OCI-LY7 (cell line): ENCODE data around the gene RPL10. TPM values are rescaled to one million over a fixed set of nuclear protein-coding genes. Genes with fewer than 3 reads are reported as not detected.

Experiments used
- BruUV-seq: library from RNA; stranded (reverse); fragments of 400-500 nt; replicated peaks from 2 replicates; lab custom pipeline; 2021; lab: Mats Ljungman, UMichigan
- CTCF ChIA-PET: fragments of 300-600 bp; sonication (Branson Sonifier 250); formaldehyde crosslinking; loops from one replicate; lab custom pipeline; 2022; ENCODE audit warnings: antibody characterized with exemption; ENCODE audit not compliant: unreplicated experiment; lab: Charles Lee
- POLR2A ChIA-PET: fragments of 300-600 bp; sonication (Branson Sonifier 250); formaldehyde crosslinking; loops from one replicate; lab custom pipeline; 2022; ENCODE audit warnings: antibody characterized with exemption; lab: Charles Lee
- DNase-seq: peaks from one replicate; pipeline ENCODE4 v3.0.0-alpha.2; 2015; ENCODE audit warnings: low spot score
- H2AFZ ChIP-seq: fragments of 200-600 bp; sonication (generic), shearing (Covaris generic); 2 replicates; pipeline ENCODE4 v1.6.1; 2014; ENCODE audit warnings: mild to moderate bottlenecking, antibody characterized with exemption, low read length, moderate library complexity
- H3K27ac ChIP-seq: fragments of 200-600 bp; sonication (generic); 2 replicates; pipeline ENCODE4 v1.5.1; 2014; ENCODE audit warnings: mixed run types, low read depth, mild to moderate bottlenecking, moderate library complexity, low read length, inconsistent platforms; ENCODE audit not compliant: poor library complexity, severe bottlenecking
- H3K36me3 ChIP-seq: fragments of 200-600 bp; sonication (generic); 2 replicates; pipeline ENCODE4 v1.6.1; 2014; ENCODE audit warnings: mild to moderate bottlenecking, antibody characterized with exemption, low read length, moderate library complexity, mixed read lengths; ENCODE audit not compliant: insufficient read depth
- H3K4me1 ChIP-seq: fragments of 200-600 bp; sonication (generic); 2 replicates; pipeline ENCODE4 v1.5.1; 2014; ENCODE audit warnings: mild to moderate bottlenecking, low read length; ENCODE audit not compliant: insufficient read depth, poor library complexity, severe bottlenecking
- H3K4me2 ChIP-seq: fragments of 200-600 bp; sonication (generic); 2 replicates; pipeline ENCODE4 v1.6.1; 2014; ENCODE audit warnings: mild to moderate bottlenecking, low read length
- H3K4me3 ChIP-seq: fragments of 200-600 bp; sonication (generic); 2 replicates; pipeline ENCODE4 v1.5.1; 2014; ENCODE audit warnings: mild to moderate bottlenecking, low read depth, low read length; ENCODE audit not compliant: poor library complexity, severe bottlenecking
- H3K79me2 ChIP-seq: fragments of 200-600 bp; sonication (generic); 2 replicates; pipeline ENCODE4 v1.6.1; 2016; ENCODE audit warnings: low read depth, mild to moderate bottlenecking, low read length, moderate library complexity, mixed read lengths; ENCODE audit not compliant: insufficient read depth
- H3K9me2 ChIP-seq: fragments of 200-600 bp; sonication (generic); 2 replicates; pipeline ENCODE4 v1.6.1; 2016; ENCODE audit warnings: mild to moderate bottlenecking, low read length, mixed read lengths; ENCODE audit not compliant: insufficient read depth
- H3K9me3 ChIP-seq: fragments of 200-600 bp; sonication (generic); 2 replicates; pipeline ENCODE4 v1.6.1; 2014; ENCODE audit warnings: mild to moderate bottlenecking, mixed run types, low read length, mixed read lengths
- H4K20me1 ChIP-seq: fragments of 200-600 bp; sonication (generic); 2 replicates; pipeline ENCODE4 v1.6.1; 2014; ENCODE audit warnings: mild to moderate bottlenecking, antibody characterized with exemption, low read length, moderate library complexity, mixed read lengths; ENCODE audit not compliant: insufficient read depth
- EZH2phosphoT487 ChIP-seq: fragments of 200-600 bp; sonication (generic); IDR thresholded peaks from 2 replicates; pipeline ENCODE4 v1.6.1; 2018; ENCODE audit warnings: low read depth, borderline replicate concordance, mild to moderate bottlenecking, mixed run types, antibody characterized with exemption, low read length, moderate library complexity, mixed read lengths
- intact Hi-C: fragments of 100-400 bp; cut with micrococcal nuclease; formaldehyde crosslinking; loops from one replicate; pipeline ENCODE4 v1.10.0; 2022; ENCODE audit not compliant: unreplicated experiment
- total RNA-seq, 2 experiments: library from RNA; depleted of rRNA in 1 of 2; stranded (reverse); fragments of >200 nt in 1 of 2; shearing (Covaris generic) in 1 of 2; gene quantifications; 2 replicates each; pipeline ENCODE4 v1.2.3, GENCODE V29; 2014 to 2022
- TF ChIP-seq, protein P1 (sequence below): fragments of 200-600 bp; sonication (generic); conservative IDR thresholded peaks from 2 replicates; pipeline ENCODE4 v1.5.1; 2014; ENCODE audit warnings: mild to moderate bottlenecking, antibody characterized with exemption, low read length, moderate library complexity, mixed read lengths

The RPL10 gene
- total RNA-seq, 2 experiments from 2014 or later, result 2,447 to 4,261 TPM

DNA sequence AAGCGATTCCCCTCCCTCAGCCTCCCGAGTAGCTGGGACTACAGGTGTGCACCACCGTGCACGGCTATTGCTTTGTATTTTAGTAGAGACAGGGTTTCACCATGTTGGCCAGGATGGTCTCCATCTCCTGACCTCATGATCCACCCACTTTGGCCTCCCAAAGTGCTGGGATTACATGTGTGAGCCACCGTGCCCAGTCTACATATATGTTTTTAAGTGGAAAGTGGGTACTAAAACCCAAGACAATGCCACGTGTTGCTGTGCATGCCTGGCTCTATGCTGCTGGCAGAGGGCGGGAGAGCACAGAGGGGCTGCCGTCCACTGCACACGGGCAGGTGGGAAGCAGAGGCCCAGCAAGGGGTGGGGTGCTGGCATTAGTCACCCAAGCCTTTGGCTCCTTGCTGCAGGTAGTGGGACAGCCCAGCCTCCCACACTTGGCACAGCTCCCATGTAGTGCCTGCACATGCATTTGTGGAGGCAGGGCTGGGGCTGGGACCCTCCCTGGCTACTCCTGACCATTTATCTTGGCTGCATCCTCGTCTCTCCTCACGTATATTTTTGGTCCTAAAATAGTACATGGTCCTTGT lies 15.6 kb upstream of the RPL10 start:
- Histone ChIP-seq H3K4me3 (no peak overlapping the region), H3K79me2 (peaks cover 13% of the 10 kb centered on the region), H4K20me1 (no peaks in the 10 kb centered on the region), H3K27ac (no peak overlapping the region), H3K36me3 (peaks cover 4% of the 10 kb centered on the region; the same call in 1 of the 2 replicates), H3K9me3 (no peaks in the 10 kb centered on the region), H3K9me2 (no peaks in the 10 kb centered on the region), H3K4me2 (no peak overlapping the region), H2AFZ (no peak overlapping the region), H3K4me1 (peaks cover 15% of the 10 kb centered on the region)
- no peak for TF ChIP-seq EZH2phosphoT487
- TF ChIP-seq, protein P1, sequence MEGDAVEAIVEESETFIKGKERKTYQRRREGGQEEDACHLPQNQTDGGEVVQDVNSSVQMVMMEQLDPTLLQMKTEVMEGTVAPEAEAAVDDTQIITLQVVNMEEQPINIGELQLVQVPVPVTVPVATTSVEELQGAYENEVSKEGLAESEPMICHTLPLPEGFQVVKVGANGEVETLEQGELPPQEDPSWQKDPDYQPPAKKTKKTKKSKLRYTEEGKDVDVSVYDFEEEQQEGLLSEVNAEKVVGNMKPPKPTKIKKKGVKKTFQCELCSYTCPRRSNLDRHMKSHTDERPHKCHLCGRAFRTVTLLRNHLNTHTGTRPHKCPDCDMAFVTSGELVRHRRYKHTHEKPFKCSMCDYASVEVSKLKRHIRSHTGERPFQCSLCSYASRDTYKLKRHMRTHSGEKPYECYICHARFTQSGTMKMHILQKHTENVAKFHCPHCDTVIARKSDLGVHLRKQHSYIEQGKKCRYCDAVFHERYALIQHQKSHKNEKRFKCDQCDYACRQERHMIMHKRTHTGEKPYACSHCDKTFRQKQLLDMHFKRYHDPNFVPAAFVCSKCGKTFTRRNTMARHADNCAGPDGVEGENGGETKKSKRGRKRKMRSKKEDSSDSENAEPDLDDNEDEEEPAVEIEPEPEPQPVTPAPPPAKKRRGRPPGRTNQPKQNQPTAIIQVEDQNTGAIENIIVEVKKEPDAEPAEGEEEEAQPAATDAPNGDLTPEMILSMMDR, result no peak
- BruUV-seq, result no TSS peak
- no peak for DNase-seq
- intact Hi-C loops, result no loop called here
- CTCF ChIA-PET, result no interaction called here
- POLR2A ChIA-PET, result no interaction called here

DNA sequence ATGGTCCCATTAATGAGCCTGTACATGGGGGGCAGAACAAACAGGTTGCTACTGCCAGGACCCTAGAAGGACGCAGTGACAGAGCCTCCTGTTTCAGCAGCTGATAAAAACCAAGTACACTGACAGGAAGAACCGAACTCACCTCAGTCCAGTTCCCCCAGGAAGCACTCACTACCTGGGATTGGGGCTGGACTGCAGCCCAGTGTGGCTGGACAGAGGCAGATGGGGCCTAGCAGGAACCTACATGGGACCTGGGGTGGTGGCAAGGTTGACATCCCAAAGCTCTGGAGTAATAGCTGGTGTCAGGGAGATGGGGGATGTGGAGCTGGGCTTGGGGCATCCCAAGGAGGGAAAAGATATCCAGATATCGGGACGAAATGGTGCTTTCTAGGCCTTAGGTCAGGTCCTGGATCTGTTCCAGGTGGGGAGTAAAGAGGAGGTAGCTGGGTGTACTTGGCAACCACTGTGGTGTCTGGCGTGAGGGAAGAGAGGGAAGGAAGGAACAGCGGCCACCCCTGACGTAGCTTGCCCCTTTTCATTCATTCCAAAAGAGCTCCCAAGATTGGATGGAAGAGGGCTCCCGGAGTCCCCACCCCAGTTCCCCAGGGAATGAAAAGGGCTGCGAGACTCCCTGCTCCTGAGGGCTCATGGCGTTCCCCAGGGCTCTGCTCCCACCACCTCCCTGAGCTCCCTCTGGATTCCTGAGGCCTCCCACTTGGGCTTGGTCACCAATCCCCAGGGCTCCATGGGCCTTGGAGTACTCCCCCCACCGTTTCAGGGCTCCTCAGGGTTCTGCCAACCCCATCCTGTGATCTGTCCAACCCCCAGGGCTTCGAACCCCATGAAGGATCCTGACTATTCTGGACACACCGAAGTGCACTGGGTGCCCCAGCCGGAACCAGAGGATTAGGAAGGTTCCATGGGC lies 14.6 kb upstream of the RPL10 start:
- no peak for DNase-seq
- intact Hi-C loops, result no loop called here
- H3K9me3 ChIP-seq, result no peaks in the 10 kb centered on the region
- ChIA-PET POLR2A (no interaction called here), CTCF (no interaction called here)
- H3K9me2 ChIP-seq, result no peaks in the 10 kb centered on the region
- H2AFZ ChIP-seq, result no peak overlapping the region
- peaks cover 4% of the 10 kb centered on the region; the same call in 1 of the 2 replicates for H3K36me3 ChIP-seq
- no peaks in the 10 kb centered on the region for H4K20me1 ChIP-seq
- TF ChIP-seq EZH2phosphoT487, result no peak
- TF ChIP-seq, protein P1, result no peak
- no peak overlapping the region for H3K27ac ChIP-seq
- no TSS peak for BruUV-seq
- peaks cover 11% of the 10 kb centered on the region for H3K4me1 ChIP-seq
- H3K4me3 ChIP-seq, result no peak overlapping the region
- H3K4me2 ChIP-seq, result no peak overlapping the region
- H3K79me2 ChIP-seq, result peaks cover 13% of the 10 kb centered on the region
